ENCODE measurements around the gene SIRPB2.

DNA sequence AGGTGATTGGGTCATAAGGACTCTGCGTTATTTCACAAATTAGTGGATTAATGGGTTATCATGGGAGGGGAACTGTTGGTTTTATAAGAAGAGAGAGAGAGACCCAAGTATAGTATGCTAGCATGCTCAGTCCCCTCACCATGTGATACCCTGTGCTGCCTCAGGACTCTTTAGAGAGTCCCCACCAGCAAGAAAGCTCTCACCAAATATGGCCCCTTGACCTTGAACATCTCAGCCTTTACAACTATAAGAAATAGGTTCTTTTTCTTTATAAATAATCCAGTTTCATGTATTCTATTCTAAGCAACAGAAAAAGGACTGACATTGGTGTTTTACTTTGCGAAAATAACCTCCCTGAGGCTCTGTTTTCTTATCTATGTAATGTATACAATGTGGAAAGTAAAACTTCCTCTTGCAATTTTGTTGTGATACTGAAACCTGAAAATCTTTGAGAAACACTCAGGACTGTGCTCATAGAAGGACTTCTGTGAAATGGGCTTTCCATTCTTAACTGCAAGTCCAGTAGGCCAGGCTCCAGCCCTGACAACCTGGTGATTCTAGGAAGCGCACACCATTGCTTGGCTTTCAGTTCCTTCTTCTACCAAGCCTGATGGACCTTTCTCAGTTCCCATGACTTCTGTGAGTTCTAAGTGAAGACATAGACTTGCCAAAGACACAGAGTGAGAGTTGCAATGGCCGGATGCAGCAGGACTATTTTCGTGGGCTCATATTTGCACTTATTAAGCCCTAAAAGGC lies 44.4 kb upstream of the SIRPB2 start:
- TF ChIP-seq CTCF (IDR thresholded peaks at IDR 0.05), result no peak
- no peak for TF ChIP-seq EP300 (IDR thresholded peaks at IDR 0.05)
- TF ChIP-seq POLR2A (IDR thresholded peaks at IDR 0.05), result no peak
